Pancreas (tissue), 10 donors: ENCODE measurements around the gene SKIC3. TPM values are rescaled to one million over a fixed set of nuclear protein-coding genes. Genes with fewer than 3 reads are reported as not detected.

Experiments
- ATAC-seq, 4 donors: fragments of 200-7000 bp; cut with Tn5 transposase; one replicate each; pipeline versions ENCODE4 v1.8.0 to v1.9.1; 2020; ENCODE audit warnings: mild to moderate bottlenecking in 4 of 4, moderate library complexity in 4 of 4
- DNase-seq, 6 donors: peaks; one replicate each; pipeline ENCODE4 v3.0.0-alpha.2; 2020
- FAIRE-seq: peaks from 2 replicates; lab custom pipeline; 2012; peaks lifted over from hg19 to GRCh38; lab: Jason Lieb, UNC
- H3K27ac ChIP-seq, 4 donors: fragments of 200-600 bp; sonication (generic); 1 replicate in 3 of 4; 2 replicates in 1 of 4; pipeline versions ENCODE4 v1.5.0 to v1.8.0; 2020
- H3K27me3 ChIP-seq, 4 donors: fragments of 200-600 bp; one replicate each; pipeline ENCODE4 v1.8.0; 2021
- H3K36me3 ChIP-seq, 3 donors: fragments of 200-600 bp; sonication (generic) in 1 of 3; one replicate each; pipeline versions ENCODE4 v1.5.0 to v1.8.0; 2020 to 2021
- H3K4me1 ChIP-seq, 3 donors: fragments of 200-600 bp; one replicate each; pipeline ENCODE4 v1.8.0; 2021
- H3K4me3 ChIP-seq, 4 donors: fragments of 200-600 bp; sonication (generic) in 2 of 4; one replicate each; pipeline versions ENCODE4 v1.5.0 to v1.8.0; 2020 to 2021
- H3K9me3 ChIP-seq, 4 donors: fragments of 200-600 bp; one replicate each; pipeline ENCODE4 v1.8.0; 2021
- WGBS, 2 donors: extraction: QIAGEN DNeasy Blood & Tissue Kit; methylation state at CpG; one replicate each; pipeline ENCODE4 v1.1.7; 2013; 5-methylcytosine and 5-hydroxymethylcytosine counted together
- intact Hi-C, 3 donors: fragments of 100-400 bp; cut with DNase I; formaldehyde crosslinking; loops; one replicate each; pipeline versions ENCODE4 v1.11.1 to v1.14.2; 2022
- polyA plus RNA-seq, 2 donors: library from polyadenylated mRNA; stranded (reverse); fragments of 200-250 nt; gene quantifications; one replicate each; pipeline ENCODE4 v1.2.3, GENCODE V29; 2013
- total RNA-seq, 6 donors: library from RNA; stranded (reverse); fragmentation: NEBNext Ultra II Directional in 4 of 6; extraction: Animal tissue kit (Norgen Biotek cat#: 25700) in 4 of 6; gene quantifications; one replicate each; pipeline versions ENCODE4 v1.2.1 to v1.2.4, GENCODE V29; 2021 to 2023
- TF ChIP-seq, protein P1 (sequence below), 4 donors: fragments of 200-600 bp; sonication (generic) in 3 of 4; IDR thresholded peaks; one replicate each; pipeline versions ENCODE4 v1.5.0 to v1.8.0; 2021; ENCODE audit warnings: antibody characterized with exemption in 4 of 4
- donor health status: healthy with polysubstance abuse.
- donor health status: DM: no; HTN: no; CAD: no; lungs with moderate emphysema.
- donor health status: DM: no; HTN: no; CAD: no.
- donor health status: control.
- donor health status: control.
- donor health status: Bipolar disorder and iron deficiency.
- donor health status: DM: yes; HTN: yes; CAD: no.
- donor health status: DM: no; HTN: no; CAD: no.
- donor health status: DM: no; HTN: no; CAD: no.
- donor health status: DM: yes; HTN: yes; CAD: no.

SKIC3 gene
- total and polyA plus RNA-seq, 8 donors: 9.7 to 47.4 (median 40.8) TPM

DNA sequence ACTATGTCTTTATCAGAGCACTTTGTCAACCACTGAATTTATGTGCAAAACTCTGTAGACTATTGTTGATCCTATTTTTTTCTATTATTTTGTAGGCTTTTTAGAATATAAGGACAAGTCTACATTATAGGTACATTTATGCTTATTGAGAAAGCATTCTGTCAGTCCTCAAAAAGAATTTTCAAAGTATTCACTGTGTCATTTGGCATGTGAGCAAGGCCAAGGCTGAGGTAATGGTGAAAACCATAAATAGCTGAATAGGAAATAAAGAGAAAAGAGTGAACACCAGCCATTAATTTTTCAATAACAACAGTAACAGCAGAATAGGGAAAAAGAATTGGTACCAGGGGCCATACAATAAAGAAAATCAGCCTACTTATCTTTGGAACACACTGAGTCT, 21.0 kb downstream of the SKIC3 start:
- ATAC-seq (no peak), FAIRE-seq (no peak), DNase-seq (no peak)
- Histone ChIP-seq H3K36me3 (peaks cover 0 to 9% (median 3%) of the 10 kb centered on the region in 3 donors), H3K4me3 (no peak overlapping the region), H3K27me3 (no peaks in the 10 kb centered on the region), H3K9me3 (no peaks in the 10 kb centered on the region), H3K27ac (no peak overlapping the region), H3K4me1 (no peaks in the 10 kb centered on the region)
- TF ChIP-seq, protein P1, sequence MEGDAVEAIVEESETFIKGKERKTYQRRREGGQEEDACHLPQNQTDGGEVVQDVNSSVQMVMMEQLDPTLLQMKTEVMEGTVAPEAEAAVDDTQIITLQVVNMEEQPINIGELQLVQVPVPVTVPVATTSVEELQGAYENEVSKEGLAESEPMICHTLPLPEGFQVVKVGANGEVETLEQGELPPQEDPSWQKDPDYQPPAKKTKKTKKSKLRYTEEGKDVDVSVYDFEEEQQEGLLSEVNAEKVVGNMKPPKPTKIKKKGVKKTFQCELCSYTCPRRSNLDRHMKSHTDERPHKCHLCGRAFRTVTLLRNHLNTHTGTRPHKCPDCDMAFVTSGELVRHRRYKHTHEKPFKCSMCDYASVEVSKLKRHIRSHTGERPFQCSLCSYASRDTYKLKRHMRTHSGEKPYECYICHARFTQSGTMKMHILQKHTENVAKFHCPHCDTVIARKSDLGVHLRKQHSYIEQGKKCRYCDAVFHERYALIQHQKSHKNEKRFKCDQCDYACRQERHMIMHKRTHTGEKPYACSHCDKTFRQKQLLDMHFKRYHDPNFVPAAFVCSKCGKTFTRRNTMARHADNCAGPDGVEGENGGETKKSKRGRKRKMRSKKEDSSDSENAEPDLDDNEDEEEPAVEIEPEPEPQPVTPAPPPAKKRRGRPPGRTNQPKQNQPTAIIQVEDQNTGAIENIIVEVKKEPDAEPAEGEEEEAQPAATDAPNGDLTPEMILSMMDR (IDR thresholded peaks at IDR 0.05): no peak
- intact Hi-C loops: no loop called here

DNA sequence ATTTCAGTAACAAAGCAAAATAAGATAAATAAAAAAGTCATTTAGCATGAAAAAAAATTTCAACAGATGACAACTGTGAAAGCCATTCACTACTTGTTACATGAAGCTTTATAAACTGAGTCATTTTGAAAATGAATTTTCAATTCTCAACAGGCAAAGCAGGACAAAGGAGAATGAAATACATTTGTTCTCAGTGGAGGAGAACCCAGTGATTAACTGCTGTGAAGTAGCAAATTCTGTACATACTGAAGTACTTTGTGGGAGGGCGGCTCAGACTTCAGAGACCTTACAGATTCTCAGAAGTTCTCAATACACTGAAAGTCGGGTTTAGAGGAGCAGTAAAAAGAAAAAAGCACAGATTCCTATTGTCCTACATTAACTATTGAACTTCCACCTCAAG, 21.7 kb downstream of the SKIC3 start:
- intact Hi-C loops: no loop called here
- ATAC-seq (no peak), DNase-seq (no peak), FAIRE-seq (no peak)
- no peaks in the 10 kb centered on the region for H3K9me3 ChIP-seq
- no peaks in the 10 kb centered on the region for H3K27me3 ChIP-seq
- no peaks in the 10 kb centered on the region for H3K4me1 ChIP-seq
- peaks cover 0 to 15% (median 3%) of the 10 kb centered on the region in 3 donors for H3K36me3 ChIP-seq
- TF ChIP-seq, protein P1 (IDR thresholded peaks at IDR 0.05): no peak
- no peak overlapping the region for H3K4me3 ChIP-seq
- H3K27ac ChIP-seq: no peak overlapping the region
- 62 to 72% methylated on average over 2 of the region's 2 CpGs for WGBS, 2 donors

DNA sequence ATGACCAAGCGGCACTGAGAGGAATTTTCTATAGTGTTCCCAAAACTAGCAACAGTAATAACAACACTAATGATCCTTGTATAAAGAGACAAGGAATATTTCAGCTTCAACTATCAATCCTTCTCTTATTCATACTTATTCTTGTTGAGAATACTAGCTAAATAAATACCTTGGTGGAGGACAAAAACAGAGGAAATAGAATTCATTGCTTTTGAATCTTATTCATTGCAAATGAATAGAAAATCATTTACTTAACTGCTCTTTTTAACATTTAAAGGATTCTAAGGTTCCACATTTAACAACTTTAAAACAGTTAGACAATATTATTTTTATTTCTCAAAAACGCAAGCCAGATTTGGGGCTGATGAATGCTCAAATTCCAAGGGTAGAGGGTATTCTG, 22.4 kb downstream of the SKIC3 start:
- H3K36me3 ChIP-seq: peaks cover 0 to 22% (median 3%) of the 10 kb centered on the region in 3 donors
- H3K4me1 ChIP-seq: no peaks in the 10 kb centered on the region
- intact Hi-C loops: no loop called here
- ATAC-seq: no peak
- H3K9me3 ChIP-seq: no peaks in the 10 kb centered on the region
- FAIRE-seq: no peak
- TF ChIP-seq, protein P1 (IDR thresholded peaks at IDR 0.05): no peak
- DNase-seq: no peak
- H3K27me3 ChIP-seq: no peaks in the 10 kb centered on the region
- 94 to 99% methylated on average over 2 of the region's 2 CpGs for WGBS, 2 donors
- H3K27ac ChIP-seq: no peak overlapping the region
- H3K4me3 ChIP-seq: no peak overlapping the region

DNA sequence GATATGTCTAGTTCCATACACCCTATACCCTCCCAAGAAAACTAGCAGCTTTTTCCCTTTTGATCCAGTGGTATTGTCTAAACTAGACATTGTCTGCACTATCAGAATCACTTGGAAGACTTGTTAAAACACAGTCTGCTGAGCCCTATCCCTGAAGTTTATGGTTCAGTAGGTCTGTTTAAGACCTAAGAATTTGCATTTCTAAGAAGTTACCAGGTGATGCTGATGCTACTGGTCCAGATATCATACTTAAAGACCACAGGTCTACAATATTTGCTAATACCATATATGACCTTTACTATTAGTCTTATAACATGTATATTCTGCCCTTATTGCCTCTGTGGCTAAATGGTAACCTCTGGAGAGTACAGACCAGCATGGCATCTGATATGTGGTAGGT, 23.3 kb downstream of the SKIC3 start:
- no peak for DNase-seq
- Histone ChIP-seq H3K27me3 (no peaks in the 10 kb centered on the region), H3K4me3 (no peak overlapping the region), H3K27ac (no peak overlapping the region), H3K36me3 (peaks cover 0 to 27% (median 3%) of the 10 kb centered on the region in 3 donors), H3K4me1 (no peaks in the 10 kb centered on the region), H3K9me3 (no peaks in the 10 kb centered on the region)
- intact Hi-C loops: no loop called here
- no peak for ATAC-seq
- no peak for FAIRE-seq
- TF ChIP-seq, protein P1 (IDR thresholded peaks at IDR 0.05): no peak

DNA sequence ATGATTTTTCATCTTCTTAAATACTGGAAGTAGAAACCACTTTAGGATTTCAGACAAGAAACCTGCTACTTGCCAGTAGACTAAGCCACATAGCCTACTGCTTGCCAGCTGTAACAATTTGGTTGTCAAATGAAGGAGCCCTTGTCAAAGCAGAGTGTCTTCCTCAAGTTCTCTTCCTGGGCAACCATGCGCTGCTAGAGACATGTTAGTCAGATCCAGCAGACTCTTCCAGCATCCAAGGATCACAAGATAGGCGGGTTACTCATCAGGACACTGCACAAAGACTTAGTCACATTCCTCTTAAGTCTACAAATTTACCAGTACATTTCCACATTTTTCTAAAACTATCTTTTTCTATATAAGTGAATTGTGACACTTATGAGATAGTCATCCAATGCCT, 24.4 kb downstream of the SKIC3 start:
- H3K36me3 ChIP-seq: peaks cover 0 to 32% (median 3%) of the 10 kb centered on the region in 3 donors
- TF ChIP-seq, protein P1 (IDR thresholded peaks at IDR 0.05): no peak

More for the DNA sequence above, 24.4 kb downstream of the SKIC3 start:
- H3K4me1 ChIP-seq: no peaks in the 10 kb centered on the region
- ATAC-seq (no peak), FAIRE-seq (no peak), DNase-seq (no peak)
- no peak overlapping the region for H3K27ac ChIP-seq
- H3K27me3 ChIP-seq: no peaks in the 10 kb centered on the region
- 93 to 95% methylated on average over 2 of the region's 2 CpGs for WGBS, 2 donors
- no peak overlapping the region for H3K4me3 ChIP-seq
- no peaks in the 10 kb centered on the region for H3K9me3 ChIP-seq
- intact Hi-C loops: no loop called here
